ENCODE measurements around the gene GFM2. TPM values are rescaled to one million over a fixed set of nuclear protein-coding genes. Genes with fewer than 3 reads are reported as not detected.
"Not testable (repeated sequence)": the region's sequence is repeated elsewhere in the genome, so short reads cannot be mapped to it uniquely, and the experiment has no call there.

Gene GFM2
- 12.7 TPM for total RNA-seq

DNA sequence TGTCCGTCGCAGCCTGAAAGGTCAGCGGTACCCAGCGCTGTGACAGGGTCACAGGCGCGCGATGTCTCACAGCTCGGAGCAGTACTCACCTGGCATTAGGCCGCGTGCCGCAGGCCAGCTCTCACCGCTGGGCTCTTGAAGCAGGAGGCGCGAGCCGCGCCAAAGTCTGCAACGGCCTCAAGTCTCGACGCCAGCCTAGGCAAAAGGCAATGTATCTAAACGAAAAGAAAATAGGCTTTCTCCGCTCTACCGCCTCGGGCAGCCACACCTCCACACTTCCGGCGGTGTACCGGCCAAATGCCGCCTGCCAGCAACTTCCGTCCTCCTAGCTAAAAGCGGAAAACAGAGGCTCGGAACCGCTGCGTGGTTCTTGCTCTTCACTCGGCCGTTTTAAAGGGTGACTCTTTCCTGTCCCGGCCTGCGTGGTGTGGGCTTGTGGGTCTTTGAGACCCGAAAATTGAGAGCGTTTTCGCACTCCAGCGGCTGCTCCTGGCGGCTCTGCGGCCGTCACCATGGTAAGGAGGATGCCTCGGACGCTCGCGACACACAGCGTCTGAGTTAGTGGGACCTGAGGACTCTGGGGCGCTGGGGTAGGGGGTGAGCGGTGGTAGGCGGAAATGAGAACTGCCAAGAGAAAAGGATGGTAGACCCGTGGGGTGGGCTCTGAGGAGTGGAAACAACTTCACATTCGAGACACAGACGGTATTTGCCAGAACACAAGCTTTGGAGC, at the start of gene GFM2, which contains the start of gene NSA2:
GFM2 (minus strand) TSS at position 269 of the 730 bp plus-strand sequence. CDS start 3,375 bp downstream, outside the sequence.
NSA2 (plus strand) TSS at position 401 of the 730 bp plus-strand sequence; CDS start at position 513, 112 bp downstream.
- peak; percentile 50 to 94 for DNase-seq (ENCODE audit: low spot score in 2 of 2)
- TF ChIP-seq CTCF (IDR thresholded peaks at IDR 0.05) = no peak
- Histone ChIP-seq H3K4me3 (peak within 1 kb of the TSS; percentile 88 to 96), H3K36me3 (peaks cover 26 to 27% of the 10 kb centered on the region in 2 donors), H3K27ac (peak within 1 kb of the TSS; percentile 80 to 91), H3K27me3 (no peaks in the 10 kb centered on the region), H3K4me1 (peaks cover 7 to 20% of the 10 kb centered on the region in 2 donors), H3K9me3 (no peaks in the 10 kb centered on the region)
- intact Hi-C loops (cut with DNase I) = loop anchor here (1.0 to 10.0 kb wide), 6 partner anchors 80 to 570 kb away; partner anchors contain the start of genes ANKRD31, GCNT4 and HMGCR

DNA sequence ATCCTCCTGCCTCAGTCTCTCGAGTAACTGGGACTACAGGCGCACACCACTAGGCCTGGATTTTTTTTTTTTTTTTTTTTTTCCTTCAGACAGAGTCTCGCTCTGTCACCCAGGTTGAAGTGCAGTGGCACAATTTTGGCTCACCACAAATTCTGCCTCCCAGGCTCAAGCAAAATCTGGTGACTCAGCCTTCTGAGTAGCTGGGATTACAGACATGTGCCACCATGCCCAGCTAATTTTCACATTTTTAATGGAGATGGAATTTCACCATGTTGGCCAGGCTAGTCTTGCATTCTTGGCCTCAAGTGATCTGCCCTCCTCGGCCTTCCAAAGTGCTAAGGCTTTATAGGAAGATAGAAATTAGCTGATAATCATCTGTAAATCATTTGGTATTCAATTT, 44.0 kb upstream of the GFM2 start:
- TF ChIP-seq CTCF (IDR thresholded peaks at IDR 0.05) = no peak
- Histone ChIP-seq H3K27me3 (no peaks in the 10 kb centered on the region), H3K4me1 (no peaks in the 10 kb centered on the region), H3K9me3 (no peaks in the 10 kb centered on the region), H3K36me3 (no peaks in the 10 kb centered on the region), H3K27ac (no peak overlapping the region), H3K4me3 (no peak overlapping the region)
- intact Hi-C loops (cut with DNase I) = no loop called here
- no peak for DNase-seq (ENCODE audit: low spot score in 2 of 2)

DNA sequence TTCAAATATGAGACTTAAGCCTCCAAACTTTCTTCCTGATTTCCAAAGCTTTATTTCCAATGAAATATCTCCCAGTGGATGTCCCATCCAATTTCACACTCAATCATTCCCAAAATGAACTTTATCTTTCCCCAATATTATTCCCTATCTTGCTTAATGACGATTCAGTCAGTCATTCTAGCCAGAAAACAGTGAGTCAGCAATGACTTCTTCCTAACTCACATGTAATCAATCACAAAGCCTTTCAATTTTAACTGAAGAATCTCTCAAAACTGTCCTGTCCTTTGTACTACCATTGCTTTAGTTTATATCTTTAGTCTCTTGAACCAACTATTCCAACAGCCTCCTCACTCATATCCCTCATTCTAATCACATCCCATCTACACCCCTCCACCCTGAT, 35.0 kb upstream of the GFM2 start:
- H3K4me1 ChIP-seq = no peaks in the 10 kb centered on the region
- no peak for TF ChIP-seq CTCF (IDR thresholded peaks at IDR 0.05)
- H3K27ac ChIP-seq = no peak overlapping the region
- no peak overlapping the region for H3K4me3 ChIP-seq
- no peaks in the 10 kb centered on the region for H3K36me3 ChIP-seq
- intact Hi-C loops (cut with DNase I) = no loop called here
- no peaks in the 10 kb centered on the region for H3K27me3 ChIP-seq
- H3K9me3 ChIP-seq = no peaks in the 10 kb centered on the region
- DNase-seq (ENCODE audit: low spot score in 2 of 2) = no peak

- H3K27ac ChIP-seq = no peak overlapping the region
- no peaks in the 10 kb centered on the region for H3K27me3 ChIP-seq
- H3K4me1 ChIP-seq = no peaks in the 10 kb centered on the region
- H3K4me3 ChIP-seq = no peak overlapping the region
- no peak for DNase-seq (ENCODE audit: low spot score in 2 of 2)
- intact Hi-C loops (cut with DNase I) = no loop called here
- TF ChIP-seq CTCF (IDR thresholded peaks at IDR 0.05) = no peak
- no peaks in the 10 kb centered on the region for H3K9me3 ChIP-seq
- H3K36me3 ChIP-seq = no peaks in the 10 kb centered on the region
Measured at GRCh38 chr5:74801197-74801596, 34.3 kb upstream of the GFM2 start.

GRCh38 chr5:74798977-74799911, 32.3 kb upstream of the GFM2 start:
- no peak overlapping the region for H3K4me3 ChIP-seq
- no peaks in the 10 kb centered on the region for H3K9me3 ChIP-seq
- no peak for TF ChIP-seq CTCF (IDR thresholded peaks at IDR 0.05)
- H3K36me3 ChIP-seq = no peaks in the 10 kb centered on the region
- no peaks in the 10 kb centered on the region for H3K27me3 ChIP-seq
- H3K4me1 ChIP-seq = no peaks in the 10 kb centered on the region
- DNase-seq (ENCODE audit: low spot score in 2 of 2) = no peak
- intact Hi-C loops (cut with DNase I) = no loop called here
- no peak overlapping the region for H3K27ac ChIP-seq

GRCh38 chr5:74791669-74792068, 24.8 kb upstream of the GFM2 start:
- H3K4me3 ChIP-seq; H3K4me1 ChIP-seq; H3K9me3 ChIP-seq; H3K27me3 ChIP-seq; H3K36me3 ChIP-seq; intact Hi-C loops (cut with DNase I); H3K27ac ChIP-seq; DNase-seq (ENCODE audit: low spot score in 2 of 2): not testable (repeated sequence)

All from ascending aorta (tissue), 2 donors.